ENCODE measurements around the gene ZNF835.

ZNF835 gene

DNA sequence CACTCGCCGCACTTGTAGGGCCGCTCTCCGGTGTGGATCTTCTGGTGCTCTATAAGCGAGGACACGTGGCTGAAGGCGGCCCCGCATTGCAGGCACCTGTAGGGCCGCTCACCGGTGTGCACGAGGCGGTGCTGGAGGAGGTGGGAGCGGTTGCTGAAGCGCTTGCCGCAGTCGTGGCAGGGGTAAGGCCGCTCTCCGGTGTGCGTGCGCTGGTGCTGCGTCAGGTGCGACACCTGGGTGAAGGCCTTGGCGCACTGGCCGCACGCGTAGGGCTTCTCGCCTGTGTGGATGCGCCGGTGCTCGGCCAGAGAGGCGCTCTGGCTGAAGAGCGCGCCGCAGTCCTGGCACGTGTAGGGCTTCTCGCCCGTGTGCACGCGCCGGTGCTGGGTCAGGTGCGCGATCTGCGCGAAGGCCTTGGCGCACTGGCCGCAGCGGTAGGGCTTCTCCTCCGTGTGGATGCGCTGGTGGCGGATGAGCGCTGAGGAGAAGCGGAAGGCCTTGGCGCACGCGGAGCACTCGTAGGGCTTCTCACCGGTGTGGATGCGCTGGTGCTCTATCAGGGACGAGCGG, 7.5 kb downstream of the ZNF835 start:
- DNase-seq (ENCODE audit: low read depth in 1 of 2, low spot score in 1 of 2) = no peak

DNA sequence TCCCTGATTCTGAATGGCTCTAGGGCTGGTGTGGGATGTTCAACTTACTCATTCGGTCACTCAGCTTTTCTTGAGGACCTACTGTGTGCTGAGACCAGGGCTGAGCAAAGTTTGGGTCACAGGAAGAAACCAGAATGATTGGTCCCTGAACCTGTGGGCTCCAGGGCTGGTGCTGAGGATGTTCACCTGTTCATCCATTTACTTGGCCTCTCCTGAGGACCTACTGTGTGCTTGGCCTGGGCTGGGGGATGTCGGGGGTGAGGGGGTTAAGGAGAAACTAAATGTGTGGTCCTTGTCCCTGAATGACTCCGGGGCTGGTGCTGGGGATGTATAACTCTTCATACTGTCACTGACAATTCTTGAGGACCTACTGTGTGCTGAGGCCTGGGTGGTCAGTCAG, 10.3 kb downstream of the ZNF835 start:
- no peak for DNase-seq (ENCODE audit: low read depth in 1 of 2, low spot score in 1 of 2)

GRCh38 chr19:56660381-56661107, 11.0 kb downstream of the ZNF835 start:
- no peak for DNase-seq (ENCODE audit: low read depth in 1 of 2, low spot score in 1 of 2)

DNA sequence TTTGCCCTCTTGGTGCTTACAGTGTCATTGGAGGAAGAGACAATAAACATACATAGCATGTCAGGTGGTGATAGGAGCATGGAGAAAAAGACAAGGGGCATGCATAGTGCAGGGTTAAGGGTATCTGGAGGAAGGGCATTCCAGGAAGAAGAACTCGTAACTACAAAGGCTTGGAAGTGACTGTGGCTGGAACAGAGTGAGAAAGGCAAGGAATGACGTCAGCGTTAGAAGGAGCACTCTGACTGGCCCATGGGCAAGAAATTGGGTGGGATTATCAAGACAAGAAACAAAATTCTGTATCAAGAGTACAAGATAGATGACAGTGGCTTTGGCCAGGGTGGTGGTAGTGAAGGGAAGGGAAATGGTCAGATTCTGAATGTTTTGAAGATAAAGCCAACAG, 17.4 kb downstream of the ZNF835 start:
- DNase-seq (ENCODE audit: low read depth in 1 of 2, low spot score in 1 of 2) = no peak

GRCh38 chr19:56643460-56643955, 28.0 kb downstream of the ZNF835 start:
- DNase-seq (ENCODE audit: low read depth in 1 of 2, low spot score in 1 of 2) = no peak

- DNase-seq (ENCODE audit: low read depth in 1 of 2, low spot score in 1 of 2) = no peak
Measured at GRCh38 chr19:56642711-56643459, 28.7 kb downstream of the ZNF835 start, which contains the start of gene SMIM17. Gene SMIM17, plus strand, starts transcription at chr19:56643159. Its CDS starts 2,509 bp downstream, at chr19:56645668.

DNA sequence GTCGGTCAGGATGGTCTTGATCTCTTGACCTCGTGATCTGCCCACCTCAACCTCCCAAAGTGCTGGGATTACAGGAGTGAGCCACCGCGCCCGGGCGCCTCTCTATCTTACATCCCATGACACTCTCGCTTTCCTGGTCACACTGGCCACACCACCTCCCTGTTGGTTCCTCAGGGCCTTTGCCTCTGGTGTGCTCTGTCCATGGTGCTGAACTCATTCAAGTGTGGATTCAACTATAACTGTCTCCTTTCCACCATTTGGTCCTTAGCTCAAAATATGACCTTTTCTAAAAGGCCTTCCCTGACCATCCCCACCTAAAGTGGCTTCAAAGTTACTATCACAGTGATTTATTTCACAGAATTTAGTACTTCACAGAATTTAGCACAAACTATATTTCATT, 32.3 kb downstream of the ZNF835 start:
- DNase-seq (ENCODE audit: low read depth in 1 of 2, low spot score in 1 of 2) = no peak

DNA sequence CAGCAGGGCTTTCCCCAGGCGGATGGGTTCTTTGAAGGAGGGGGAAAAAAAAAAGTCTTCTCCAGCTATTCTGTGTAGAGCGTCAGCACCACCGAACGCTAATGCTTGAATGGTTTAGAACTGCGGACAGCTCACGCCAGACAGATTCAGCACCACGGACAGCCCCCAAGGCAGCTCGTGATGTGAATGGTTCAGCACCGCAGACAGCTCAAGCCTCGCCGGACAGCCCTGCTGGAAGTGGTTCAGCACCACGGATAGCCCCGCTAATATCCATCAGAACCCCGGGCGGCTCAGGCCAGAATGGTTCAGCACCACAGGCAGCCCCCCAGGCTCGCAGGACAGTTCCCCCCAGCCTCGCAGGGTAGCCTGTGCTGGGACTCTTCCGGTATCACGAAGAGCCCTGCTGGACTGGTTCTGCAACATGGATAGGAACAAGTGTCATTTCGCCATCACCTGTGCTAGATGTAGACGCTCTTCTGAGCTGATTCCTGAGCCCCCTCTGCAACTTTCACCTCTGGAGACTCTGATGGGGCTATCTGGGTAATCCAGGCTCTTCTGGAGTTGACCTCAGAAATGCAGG, 33.5 kb downstream of the ZNF835 start:
- no peak for DNase-seq (ENCODE audit: low read depth in 1 of 2, low spot score in 1 of 2)

- no peak for DNase-seq (ENCODE audit: low read depth in 1 of 2, low spot score in 1 of 2)
Measured at GRCh38 chr19:56633021-56633420, 38.5 kb downstream of the ZNF835 start.

DNA sequence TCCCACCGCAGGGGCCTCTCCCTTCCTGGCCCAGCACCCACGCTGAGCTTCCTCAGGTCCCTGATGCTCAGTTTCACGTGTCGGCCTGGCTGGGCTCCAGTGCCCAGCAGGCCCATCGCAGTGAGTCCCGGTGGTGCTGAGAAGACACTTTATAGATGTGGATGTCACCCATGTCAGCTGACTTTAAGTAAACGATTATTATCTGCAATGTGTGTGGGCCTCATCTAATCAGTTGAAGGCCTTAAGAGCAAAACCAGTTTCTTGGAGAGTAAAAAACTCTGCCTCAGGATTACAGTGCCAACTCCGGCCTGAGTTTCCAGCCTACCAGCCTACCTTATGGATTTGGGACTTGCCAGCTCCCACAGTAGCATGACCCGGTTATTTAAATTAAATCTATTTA, 45.8 kb downstream of the ZNF835 start:
- DNase-seq (ENCODE audit: low read depth in 1 of 2, low spot score in 1 of 2) = no peak

GRCh38 chr19:56623006-56623405, 48.6 kb downstream of the ZNF835 start:
- no peak for DNase-seq (ENCODE audit: low read depth in 1 of 2, low spot score in 1 of 2)

DNA sequence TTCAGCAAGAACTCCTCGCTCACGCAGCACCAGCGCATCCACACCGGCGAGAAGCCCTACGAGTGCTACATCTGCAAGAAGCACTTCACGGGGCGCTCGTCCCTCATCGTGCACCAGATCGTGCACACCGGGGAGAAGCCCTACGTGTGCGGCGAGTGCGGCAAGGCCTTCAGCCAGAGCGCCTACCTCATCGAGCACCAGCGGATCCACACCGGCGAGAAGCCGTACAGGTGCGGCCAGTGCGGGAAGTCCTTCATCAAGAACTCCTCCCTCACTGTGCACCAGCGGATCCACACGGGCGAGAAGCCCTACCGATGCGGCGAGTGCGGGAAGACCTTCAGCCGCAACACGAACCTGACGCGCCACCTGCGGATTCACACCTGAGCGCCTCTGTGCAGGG, 49.2 kb downstream of the ZNF835 start:
- no peak for DNase-seq (ENCODE audit: low read depth in 1 of 2, low spot score in 1 of 2)

DNA sequence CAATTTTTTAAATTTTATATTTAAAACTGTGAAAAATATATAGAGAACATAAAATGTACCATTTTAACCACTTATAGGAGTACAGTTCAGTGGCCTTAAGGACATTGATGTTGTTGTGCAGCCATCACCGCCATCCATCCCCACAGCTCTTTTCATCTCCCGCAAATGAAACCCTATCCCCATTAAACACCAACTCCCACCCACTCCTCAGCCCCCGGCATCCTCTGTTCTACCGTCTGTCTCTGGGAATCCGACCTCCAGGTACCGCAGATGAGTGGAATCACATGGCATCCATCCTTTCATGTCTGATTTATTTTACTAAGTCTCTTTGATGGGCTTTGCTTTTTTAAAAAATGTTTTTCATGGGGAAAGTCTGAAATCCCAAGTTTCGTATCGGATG, 52.4 kb downstream of the ZNF835 start:
- DNase-seq (ENCODE audit: low read depth in 1 of 2, low spot score in 1 of 2) = no peak

DNA sequence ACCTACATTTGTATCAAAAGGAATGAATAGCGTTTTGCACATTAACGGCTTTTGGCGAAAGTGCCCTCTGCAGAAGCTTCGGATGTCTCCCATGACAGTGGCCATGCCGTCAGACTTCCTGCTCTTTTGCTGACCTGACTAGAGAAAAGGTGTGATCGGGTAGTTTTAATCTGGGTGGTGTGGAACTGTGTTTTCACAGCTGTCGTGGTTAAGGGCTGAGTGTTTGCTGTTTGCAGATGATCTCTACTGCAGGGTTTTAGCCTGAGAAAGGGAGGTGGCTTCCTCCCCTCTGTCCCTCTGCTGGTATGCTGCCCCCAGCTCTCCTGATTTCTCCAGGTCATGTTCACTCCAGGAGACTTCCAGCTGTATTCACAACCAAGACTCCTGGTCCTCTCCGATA, 54.0 kb downstream of the ZNF835 start:
- DNase-seq (ENCODE audit: low read depth in 1 of 2, low spot score in 1 of 2) = no peak

DNA sequence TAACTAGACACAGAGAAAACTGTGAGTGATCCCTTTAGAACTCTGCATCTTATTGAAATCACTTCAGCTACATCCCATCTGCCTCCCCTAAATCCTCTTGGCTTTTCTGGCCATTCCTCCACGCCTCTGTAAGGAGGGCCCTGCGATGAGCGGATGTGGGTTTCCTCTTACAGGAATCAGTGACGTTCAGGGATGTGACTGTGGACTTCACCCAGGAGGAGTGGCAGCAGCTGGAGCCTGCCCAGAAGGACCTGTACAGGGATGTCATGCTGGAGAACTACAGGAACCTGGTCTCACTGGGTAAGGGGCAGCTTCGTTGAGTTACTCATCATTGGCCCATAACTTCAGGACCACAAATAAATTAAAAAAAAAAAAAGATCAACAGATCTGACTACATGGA, 57.9 kb downstream of the ZNF835 start:
- DNase-seq (ENCODE audit: low read depth in 1 of 2, low spot score in 1 of 2) = no peak

GRCh38 chr19:56612737-56613136, 58.8 kb downstream of the ZNF835 start:
- DNase-seq (ENCODE audit: low read depth in 1 of 2, low spot score in 1 of 2) = no peak
